Pericardium fibroblast (primary cell): Measurements from ENCODE around the gene GDNF. TPM values are rescaled to one million over a fixed set of nuclear protein-coding genes. Genes with fewer than 3 reads are reported as not detected.

Source experiments
- total RNA-seq: library from RNA; depleted of rRNA; stranded (reverse); fragments of >200 nt; gene quantifications from 2 replicates; pipeline ENCODE4 v1.2.3, GENCODE V29; 2015

Gene GDNF
- 0.47 TPM in 1 of 2 replicates, not detected in the other for total RNA-seq

GRCh38 chr5:37839407-37840052 is at the start of gene GDNF:
GDNF (minus strand) TSS chr5:37840041; CDS start chr5:37834796, 5,245 bp downstream.

